Neural progenitor cell (in vitro differentiated cells): Measurements from ENCODE around the gene ARHGAP45. TPM values are rescaled to one million over a fixed set of nuclear protein-coding genes. Genes with fewer than 3 reads are reported as not detected.

ENCODE experiments used
- DNase-seq: peaks from one replicate; pipeline ENCODE4 v3.0.0-alpha.2; 2016; ENCODE audit warnings: low spot score
- H2AFZ ChIP-seq: fragments of 200-600 bp; sonication (generic); replicated peaks from 2 replicates; pipeline ENCODE4 v1.6.1; 2016; ENCODE audit warnings: antibody characterized with exemption
- H3F3A ChIP-seq: fragments of 200-600 bp; sonication (generic); 2 replicates; pipeline ENCODE4 v1.6.1; 2016; ENCODE audit warnings: antibody characterized with exemption, low read depth
- H3K27ac ChIP-seq: fragments of 200-600 bp; sonication (generic); 2 replicates; pipeline ENCODE4 v1.5.1; 2016; ENCODE audit warnings: mild to moderate bottlenecking
- H3K27me3 ChIP-seq: fragments of 200-600 bp; sonication (generic); 2 replicates; pipeline ENCODE4 v1.6.1; 2016; ENCODE audit warnings: mild to moderate bottlenecking, moderate library complexity
- H3K36me3 ChIP-seq: fragments of 200-600 bp; sonication (generic); 2 replicates; pipeline ENCODE4 v1.5.1; 2016
- H3K4me1 ChIP-seq: fragments of 200-600 bp; sonication (generic); 2 replicates; pipeline ENCODE4 v1.6.1; 2016; ENCODE audit warnings: mixed run types
- H3K4me2 ChIP-seq: fragments of 200-600 bp; sonication (generic); 2 replicates; pipeline ENCODE4 v1.6.1; 2016
- H3K4me3 ChIP-seq: fragments of 200-600 bp; sonication (generic); 2 replicates; pipeline ENCODE4 v1.5.1; 2016
- H3K79me2 ChIP-seq: fragments of 200-600 bp; sonication (generic); 2 replicates; pipeline ENCODE4 v1.6.1; 2016; ENCODE audit warnings: low read depth
- H3K9ac ChIP-seq: fragments of 200-600 bp; sonication (generic); 2 replicates; pipeline ENCODE4 v1.6.1; 2016
- H3K9me3 ChIP-seq: fragments of 200-600 bp; sonication (generic); 2 replicates; pipeline ENCODE4 v1.5.1; 2016; ENCODE audit warnings: low read depth
- H4K20me1 ChIP-seq: fragments of 200-600 bp; sonication (generic); 2 replicates; pipeline ENCODE4 v1.6.1; 2016; ENCODE audit warnings: low read depth
- H3K27ac Mint-ChIP-seq: 3 replicates; pipeline ENCODE4 v1.8.0; 2021; ENCODE audit warnings: mixed read lengths
- H3K27me3 Mint-ChIP-seq: 2 replicates; pipeline ENCODE4 v1.8.0; 2022; ENCODE audit warnings: low read depth, mild to moderate bottlenecking, inconsistent platforms, moderate library complexity, mixed read lengths; ENCODE audit not compliant: insufficient read depth
- H3K36me3 Mint-ChIP-seq: 3 replicates; pipeline ENCODE4 v1.8.0; 2021; ENCODE audit warnings: mixed read lengths
- H3K4me1 Mint-ChIP-seq: 3 replicates; pipeline ENCODE4 v1.8.0; 2021; ENCODE audit warnings: mixed read lengths
- H3K4me3 Mint-ChIP-seq: 3 replicates; pipeline ENCODE4 v1.8.0; 2021; ENCODE audit warnings: mild to moderate bottlenecking, moderate library complexity, mixed read lengths
- H3K9me3 Mint-ChIP-seq: 3 replicates; pipeline ENCODE4 v1.8.0; 2020; ENCODE audit warnings: mixed read lengths
- CTCF ChIP-seq: fragments of 200-600 bp; sonication (generic); IDR thresholded peaks from 2 replicates; pipeline ENCODE4 v1.5.1; 2017; ENCODE audit warnings: antibody characterized with exemption, mild to moderate bottlenecking
- EZH2 ChIP-seq: fragments of 200-600 bp; sonication (generic); IDR thresholded peaks from 2 replicates; pipeline ENCODE4 v1.6.1; 2017; ENCODE audit warnings: antibody characterized with exemption, mild to moderate bottlenecking, moderate library complexity
- EZH2phosphoT487 ChIP-seq: fragments of 200-600 bp; sonication (generic); IDR thresholded peaks from 2 replicates; pipeline ENCODE4 v1.6.1; 2017; ENCODE audit warnings: antibody characterized with exemption
- total RNA-seq: library from RNA; depleted of rRNA; stranded (reverse); fragments of >200 nt; gene quantifications from 2 replicates; pipeline ENCODE4 v1.2.3, GENCODE V29; 2015; ENCODE audit warnings: low replicate concordance

ARHGAP45 gene
- total RNA-seq, 1 donor from 2014 or later: 9.6 TPM

- H3K27me3 Mint-ChIP-seq: no peaks in the 10 kb centered on the region
- Histone ChIP-seq H3F3A (peaks cover 15% of the 10 kb centered on the region), H4K20me1 (peaks cover 6% of the 10 kb centered on the region), H3K4me2 (no peak overlapping the region), H3K4me1 (peaks cover 3% of the 10 kb centered on the region), H3K27me3 (no peaks in the 10 kb centered on the region), H3K36me3 (no peaks in the 10 kb centered on the region), H3K79me2 (no peaks in the 10 kb centered on the region), H3K4me3 (no peak overlapping the region), H3K9ac (no peak overlapping the region), H3K9me3 (no peaks in the 10 kb centered on the region), H3K27ac (no peak overlapping the region), H2AFZ (no peak overlapping the region)
- no peaks in the 10 kb centered on the region for H3K9me3 Mint-ChIP-seq
- H3K36me3 Mint-ChIP-seq: no peaks in the 10 kb centered on the region
- H3K4me3 Mint-ChIP-seq: no peak overlapping the region
- TF ChIP-seq EZH2 (no peak), CTCF (no peak), EZH2phosphoT487 (no peak)
- H3K4me1 Mint-ChIP-seq: no peaks in the 10 kb centered on the region
- DNase-seq: no peak
- no peak overlapping the region for H3K27ac Mint-ChIP-seq
These were observed 48.9 kb downstream of the ARHGAP45 start for GRCh38 chr19:1115646-1116420.

GRCh38 chr19:1116726-1117581 is 50.0 kb downstream of the ARHGAP45 start:
- Histone ChIP-seq H3K27me3 (no peaks in the 10 kb centered on the region), H3K9ac (no peak overlapping the region), H3K4me1 (peaks cover 3% of the 10 kb centered on the region), H4K20me1 (peaks cover 6% of the 10 kb centered on the region), H3K4me2 (no peak overlapping the region), H3F3A (peaks cover 15% of the 10 kb centered on the region), H3K9me3 (no peaks in the 10 kb centered on the region), H3K79me2 (no peaks in the 10 kb centered on the region), H2AFZ (no peak overlapping the region), H3K36me3 (no peaks in the 10 kb centered on the region), H3K27ac (no peak overlapping the region), H3K4me3 (no peak overlapping the region)
- no peak for TF ChIP-seq EZH2phosphoT487
- no peak for TF ChIP-seq CTCF
- TF ChIP-seq EZH2: no peak
- DNase-seq: no peak
- Mint-ChIP-seq H3K4me3 (no peak overlapping the region), H3K4me1 (no peaks in the 10 kb centered on the region), H3K27ac (no peak overlapping the region), H3K36me3 (peaks cover 5% of the 10 kb centered on the region), H3K9me3 (no peaks in the 10 kb centered on the region), H3K27me3 (no peaks in the 10 kb centered on the region)

DNA sequence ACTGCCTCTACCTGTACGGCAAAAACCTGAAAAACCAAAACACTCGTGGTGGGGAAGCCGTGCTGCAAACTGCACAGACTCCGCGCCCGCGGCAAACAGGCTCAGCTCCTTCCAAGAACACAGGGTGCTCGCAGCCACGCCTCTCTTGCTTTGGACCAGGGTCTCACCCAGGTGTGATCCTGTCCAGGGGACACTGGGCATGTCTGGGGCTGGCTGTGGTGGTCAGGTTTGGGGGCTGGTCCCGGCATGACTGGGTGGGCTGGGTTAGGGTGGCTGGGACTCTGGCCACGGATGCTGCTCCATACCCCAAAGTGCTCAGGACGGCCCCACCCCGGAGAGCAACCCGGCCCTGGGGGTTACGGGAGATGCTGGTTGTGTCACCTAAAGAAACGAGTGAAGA is 50.7 kb downstream of the ARHGAP45 start:
- Histone ChIP-seq H3K9ac (no peak overlapping the region), H3K36me3 (no peaks in the 10 kb centered on the region), H3F3A (peaks cover 14% of the 10 kb centered on the region), H3K4me2 (no peak overlapping the region), H3K27ac (no peak overlapping the region), H3K4me1 (peaks cover 3% of the 10 kb centered on the region), H3K9me3 (no peaks in the 10 kb centered on the region), H3K79me2 (no peaks in the 10 kb centered on the region), H4K20me1 (peaks cover 7% of the 10 kb centered on the region), H3K27me3 (no peaks in the 10 kb centered on the region), H2AFZ (no peak overlapping the region), H3K4me3 (no peak overlapping the region)
- peaks cover 5% of the 10 kb centered on the region for H3K36me3 Mint-ChIP-seq
- H3K4me3 Mint-ChIP-seq: no peak overlapping the region
- no peak for DNase-seq
- no peak for TF ChIP-seq EZH2phosphoT487
- no peak for TF ChIP-seq CTCF
- TF ChIP-seq EZH2: no peak
- H3K9me3 Mint-ChIP-seq: no peaks in the 10 kb centered on the region
- no peaks in the 10 kb centered on the region for H3K4me1 Mint-ChIP-seq
- no peak overlapping the region for H3K27ac Mint-ChIP-seq
- no peaks in the 10 kb centered on the region for H3K27me3 Mint-ChIP-seq
